Right cardiac atrium (tissue), 5 donors: Measurements from ENCODE around the gene NTRK2. TPM values are rescaled to one million over a fixed set of nuclear protein-coding genes. Genes with fewer than 3 reads are reported as not detected.

ENCODE experiments used
- ATAC-seq, 2 donors: fragments of 200-7000 bp; cut with Tn5 transposase; one replicate each; pipeline versions ENCODE4 v1.8.0 to v1.9.1; 2020; ENCODE audit warnings: moderate library complexity in 2 of 2, mild to moderate bottlenecking in 1 of 2
- DNase-seq, 3 donors: peaks; one replicate each; pipeline ENCODE4 v3.0.0-alpha.2; 2020
- H3K27ac ChIP-seq: one replicate; pipeline ENCODE4 v1.5.1; 2013; ENCODE audit warnings: mild to moderate bottlenecking, low read length, control low read depth, moderate library complexity
- H3K27me3 ChIP-seq: one replicate; pipeline ENCODE4 v1.6.1; 2013; ENCODE audit not compliant: control insufficient read depth, insufficient read depth
- H3K4me1 ChIP-seq: one replicate; pipeline ENCODE4 v1.6.1; 2013; ENCODE audit warnings: low read length; ENCODE audit not compliant: control insufficient read depth, insufficient read depth
- H3K4me3 ChIP-seq: one replicate; pipeline ENCODE4 v1.5.1; 2013; ENCODE audit warnings: low read length, control low read depth
- H3K9me3 ChIP-seq: one replicate; pipeline ENCODE4 v1.6.1; 2013; ENCODE audit warnings: low read length; ENCODE audit not compliant: control insufficient read depth
- WGBS: extraction: QIAGEN DNeasy Blood & Tissue Kit; methylation state at CpG from one replicate; pipeline ENCODE4 v1.1.7; 2013; 5-methylcytosine and 5-hydroxymethylcytosine counted together
- intact Hi-C, 4 donors: fragments of 100-400 bp; cut with DNase I; formaldehyde crosslinking; loops; one replicate each; pipeline versions ENCODE4 v1.11.0 to v1.14.0; 2022 to 2023
- polyA plus RNA-seq: library from polyadenylated mRNA; stranded (reverse); fragments of 200-250 nt; gene quantifications from one replicate; pipeline ENCODE4 v1.2.3, GENCODE V29; 2013
- total RNA-seq, 4 donors: library from RNA; stranded (reverse); fragmentation: NEBNext Ultra II Directional; extraction: Animal tissue kit (Norgen Biotek cat#: 25700); gene quantifications; one replicate each; pipeline ENCODE4 v1.2.1, GENCODE V29; 2021
- donor health status: healthy with polysubstance abuse.
- donor health status: DM: no; HTN: yes; CAD: no.
- donor health status: DM: no; HTN: no; CAD: no.
- donor health status: DM: no; HTN: yes; CAD: no; lungs with severe emphysema.
- donor health status: DM: yes; HTN: yes; CAD: no.

The NTRK2 gene
- total and polyA plus RNA-seq, 5 donors: 9.6 to 55.3 (median 34.7) TPM

DNA sequence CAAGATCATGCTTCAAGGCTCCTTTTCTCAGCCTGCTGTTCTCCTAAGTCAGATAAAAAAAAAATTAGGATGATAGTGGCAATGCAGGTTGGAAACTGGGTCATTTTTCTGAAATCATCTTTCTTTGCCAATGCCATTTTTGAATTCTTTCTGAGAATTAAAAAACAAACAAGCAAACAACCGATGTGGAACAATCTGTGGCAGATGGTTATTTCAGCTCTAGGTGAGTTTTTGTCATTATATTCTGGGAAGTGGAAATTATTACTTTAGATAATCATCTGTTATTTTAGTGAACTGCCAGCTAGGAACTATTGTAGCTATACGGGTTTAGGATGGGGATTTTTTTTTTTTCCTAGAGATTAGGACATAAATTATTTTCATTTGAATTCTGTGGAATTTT, 129.7 kb downstream of the NTRK2 start:
- 52% methylated on average over 2 of the region's 2 CpGs for WGBS
- Histone ChIP-seq H3K4me3 (no peak overlapping the region), H3K9me3 (no peaks in the 10 kb centered on the region), H3K27me3 (no peaks in the 10 kb centered on the region), H3K27ac (no peak overlapping the region), H3K4me1 (peaks cover 1% of the 10 kb centered on the region)
- intact Hi-C loops: no loop called here
- DNase-seq (no peak), ATAC-seq (no peak)

DNA sequence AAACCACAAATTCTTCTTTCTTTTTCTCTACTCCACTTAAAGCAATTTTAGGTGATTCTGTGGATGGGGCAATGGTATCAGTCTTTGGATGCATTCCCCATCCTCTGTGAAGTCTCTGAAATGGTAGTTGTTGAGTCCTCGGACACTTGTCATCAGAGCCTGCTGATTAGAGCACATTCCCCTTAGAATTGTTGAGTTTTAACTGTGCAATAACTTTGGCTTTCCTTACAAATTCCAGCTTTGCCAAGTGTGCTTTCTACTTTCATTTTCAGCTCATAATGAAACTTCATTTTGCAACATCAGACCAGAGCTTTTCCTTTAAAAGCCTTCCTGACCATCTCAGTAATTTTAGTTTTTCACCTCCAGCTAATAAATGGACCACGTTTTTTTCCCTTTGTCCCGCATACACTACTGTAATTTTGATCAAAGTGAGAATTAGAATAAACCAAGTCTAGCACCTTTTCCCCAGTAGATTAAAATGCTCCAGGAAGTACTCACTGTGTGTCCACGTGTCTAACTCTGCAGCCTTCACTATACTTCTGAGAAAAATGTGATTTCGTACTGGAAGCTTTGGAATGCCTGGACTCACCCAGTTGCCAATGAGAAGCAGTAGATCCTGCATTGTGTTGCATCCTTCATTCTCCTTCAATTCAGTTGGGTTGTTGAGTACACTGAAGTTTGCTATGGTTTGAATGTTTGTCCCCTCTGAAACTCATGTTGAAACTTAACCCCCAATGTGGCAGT, 135.6 kb downstream of the NTRK2 start:
- H3K27me3 ChIP-seq: no peaks in the 10 kb centered on the region
- H3K9me3 ChIP-seq: no peaks in the 10 kb centered on the region
- intact Hi-C loops: no loop called here
- H3K4me3 ChIP-seq: no peak overlapping the region
- H3K27ac ChIP-seq: no peak overlapping the region
- peaks cover 1% of the 10 kb centered on the region for H3K4me1 ChIP-seq
- 44% methylated on average over 5 of the region's 5 CpGs for WGBS
- ATAC-seq (peak; percentile 70 to 85), DNase-seq (no peak)

DNA sequence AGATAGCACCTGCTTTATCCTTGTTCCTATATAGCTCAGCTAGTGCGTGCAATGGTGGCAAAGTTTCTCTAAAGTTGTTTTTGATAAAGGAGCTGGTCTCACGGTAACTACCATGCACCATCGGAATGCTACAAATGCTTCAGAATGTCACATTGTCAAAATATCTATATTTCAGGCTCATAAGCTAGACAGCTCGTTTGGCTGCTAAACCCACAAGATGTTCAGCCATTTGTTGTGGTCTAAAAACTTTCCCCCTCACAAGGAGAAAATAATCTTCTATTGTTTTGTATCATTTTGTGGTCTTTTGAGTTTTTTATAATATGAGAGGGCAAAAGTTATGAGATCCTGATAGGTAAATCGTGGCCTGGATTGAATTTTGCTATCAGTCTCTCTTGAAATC, 137.9 kb downstream of the NTRK2 start:
- 90% methylated on average over 5 of the region's 5 CpGs for WGBS
- no peak for DNase-seq
- Histone ChIP-seq H3K9me3 (no peaks in the 10 kb centered on the region), H3K4me1 (peaks cover 3% of the 10 kb centered on the region), H3K4me3 (no peak overlapping the region), H3K27me3 (no peaks in the 10 kb centered on the region), H3K27ac (no peak overlapping the region)
- intact Hi-C loops: no loop called here
- ATAC-seq: no peak

DNA sequence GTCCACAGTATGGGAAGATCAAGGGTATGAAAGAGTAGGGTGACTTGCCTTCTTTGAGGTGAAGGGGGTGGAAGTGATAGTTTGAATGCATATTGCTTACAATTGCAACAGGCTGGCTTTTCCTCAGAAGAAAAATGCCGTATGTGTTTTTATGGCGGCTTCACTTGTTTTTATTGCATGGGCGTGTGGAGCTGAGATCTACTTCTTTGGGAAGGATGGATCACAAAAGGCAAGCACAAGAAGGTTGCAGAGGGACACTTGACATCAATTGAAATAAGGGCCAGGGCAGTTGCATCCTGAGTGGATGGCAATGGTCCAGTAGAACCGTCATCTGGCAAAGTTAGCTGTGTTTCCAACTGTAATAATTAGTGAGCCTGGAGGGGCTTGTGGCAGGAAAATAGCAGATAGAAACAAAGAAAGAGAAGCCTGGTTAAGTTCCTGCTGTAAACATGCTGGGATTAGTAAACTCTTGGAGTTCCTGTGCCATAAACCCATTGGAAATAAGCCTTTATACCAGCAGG, 138.4 kb downstream of the NTRK2 start:
- H3K9me3 ChIP-seq: no peaks in the 10 kb centered on the region
- ATAC-seq: no peak
- no peaks in the 10 kb centered on the region for H3K27me3 ChIP-seq
- H3K4me3 ChIP-seq: no peak overlapping the region
- no peak overlapping the region for H3K27ac ChIP-seq
- H3K4me1 ChIP-seq: peaks cover 3% of the 10 kb centered on the region
- DNase-seq: no peak
- intact Hi-C loops: loop anchor here in 1 of 4 donors (2.0 kb wide), 1 partner anchor 15 kb away; no protein-coding TSS in a partner anchor
- 75% methylated on average over 4 of the region's 4 CpGs for WGBS

DNA sequence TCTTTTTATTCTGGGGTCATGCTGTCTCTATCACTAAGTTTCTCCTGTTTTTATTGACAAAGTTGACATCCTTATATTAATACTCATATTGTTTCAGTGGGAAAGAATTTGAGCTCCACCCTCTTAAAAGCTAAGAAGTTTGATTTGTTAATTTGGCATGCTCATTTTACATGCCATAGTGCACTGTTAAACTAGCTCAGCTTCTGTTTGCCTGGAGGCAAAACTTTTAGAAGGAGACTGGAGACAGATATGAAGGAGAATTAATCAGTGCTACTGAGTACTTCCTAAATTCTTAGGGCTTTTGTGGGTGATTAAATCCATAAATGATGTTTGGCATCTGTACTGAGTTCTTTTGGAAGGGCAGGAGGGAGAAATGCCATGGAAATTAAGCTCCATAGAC, 138.9 kb downstream of the NTRK2 start:
- no peak for ATAC-seq
- no peak overlapping the region for H3K4me3 ChIP-seq
- intact Hi-C loops: loop anchor here in 1 of 4 donors (2.0 kb wide), 1 partner anchor 14 kb away; no protein-coding TSS in a partner anchor

DNA sequence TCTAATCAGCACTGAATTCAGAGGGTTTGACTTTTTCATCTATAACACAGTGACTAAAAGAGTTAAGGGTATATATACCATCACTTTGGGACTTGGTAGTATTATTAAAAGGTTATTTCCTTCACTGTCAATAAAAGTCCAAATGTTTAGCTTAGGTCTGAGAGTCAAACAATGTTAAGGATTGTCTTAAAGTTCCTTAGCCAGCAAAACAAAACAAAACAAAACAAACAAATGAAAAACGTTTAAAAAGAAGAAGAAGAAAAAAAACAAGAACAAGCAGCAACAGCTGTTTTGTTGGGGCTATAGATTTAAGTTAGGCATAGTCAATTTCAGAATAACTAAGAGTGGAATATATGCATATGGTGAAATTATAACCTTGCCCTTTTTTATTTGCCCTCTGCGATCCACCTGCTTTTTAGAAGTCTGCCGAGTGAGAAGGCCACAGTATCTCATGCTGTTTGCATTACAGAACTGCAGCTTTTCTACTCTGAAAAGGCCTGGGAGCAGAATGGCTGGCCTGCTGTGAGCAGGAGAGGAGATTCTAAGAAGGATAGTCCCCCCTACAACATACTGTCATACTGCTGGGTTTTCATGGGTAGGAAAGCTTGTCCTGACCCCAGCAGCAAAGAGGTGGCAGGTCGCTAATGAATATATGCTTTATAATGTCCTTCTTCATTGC, 141.7 kb downstream of the NTRK2 start:
- no peak for ATAC-seq
- Histone ChIP-seq H3K27me3 (no peaks in the 10 kb centered on the region), H3K27ac (no peak overlapping the region), H3K4me3 (no peak overlapping the region), H3K9me3 (no peaks in the 10 kb centered on the region), H3K4me1 (peaks cover 3% of the 10 kb centered on the region)
- DNase-seq: no peak
- intact Hi-C loops: no loop called here
- 65% methylated on average over 4 of the region's 4 CpGs for WGBS

More for the DNA sequence above, 138.9 kb downstream of the NTRK2 start:
- Histone ChIP-seq H3K4me1 (peaks cover 3% of the 10 kb centered on the region), H3K27ac (no peak overlapping the region), H3K27me3 (no peaks in the 10 kb centered on the region), H3K9me3 (no peaks in the 10 kb centered on the region)
- no peak for DNase-seq

DNA sequence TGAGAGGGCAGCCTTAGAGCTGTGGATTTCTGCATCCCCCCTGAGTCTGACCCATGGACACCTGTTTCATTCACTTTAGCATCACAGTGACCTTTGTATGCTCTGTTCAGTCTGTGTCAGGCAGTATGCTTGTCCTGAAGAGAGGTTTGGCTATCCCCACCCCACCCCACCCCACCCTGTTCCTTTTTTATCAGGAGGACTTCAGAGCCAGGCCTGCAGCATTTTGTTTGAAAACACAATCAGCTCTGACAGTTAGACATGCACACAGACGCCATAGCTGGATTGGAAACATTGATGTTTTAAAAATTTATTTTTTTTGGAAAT, 142.2 kb downstream of the NTRK2 start:
- H3K9me3 ChIP-seq: no peaks in the 10 kb centered on the region
- H3K27ac ChIP-seq: no peak overlapping the region
- intact Hi-C loops: no loop called here
- no peak overlapping the region for H3K4me3 ChIP-seq
- no peaks in the 10 kb centered on the region for H3K27me3 ChIP-seq
- no peak for DNase-seq
- peaks cover 3% of the 10 kb centered on the region for H3K4me1 ChIP-seq
- ATAC-seq: peak in 1 of 2 donors; percentile 33
- WGBS: 33% methylated on average over 1 of the region's 1 CpG

DNA sequence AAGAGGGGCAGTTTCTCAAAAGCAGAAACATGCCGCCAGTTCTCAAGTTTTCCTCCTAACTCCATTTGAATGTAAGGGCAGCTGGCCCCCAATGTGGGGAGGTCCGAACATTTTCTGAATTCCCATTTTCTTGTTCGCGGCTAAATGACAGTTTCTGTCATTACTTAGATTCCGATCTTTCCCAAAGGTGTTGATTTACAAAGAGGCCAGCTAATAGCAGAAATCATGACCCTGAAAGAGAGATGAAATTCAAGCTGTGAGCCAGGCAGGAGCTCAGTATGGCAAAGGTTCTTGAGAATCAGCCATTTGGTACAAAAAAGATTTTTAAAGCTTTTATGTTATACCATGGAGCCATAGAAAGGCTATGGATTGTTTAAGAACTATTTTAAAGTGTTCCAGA, 142.8 kb downstream of the NTRK2 start:
- intact Hi-C loops: no loop called here
- Histone ChIP-seq H3K4me1 (peaks cover 3% of the 10 kb centered on the region), H3K27ac (no peak overlapping the region), H3K9me3 (no peaks in the 10 kb centered on the region), H3K27me3 (no peaks in the 10 kb centered on the region), H3K4me3 (no peak overlapping the region)
- 92% methylated on average over 5 of the region's 5 CpGs for WGBS
- DNase-seq (no peak), ATAC-seq (no peak)

DNA sequence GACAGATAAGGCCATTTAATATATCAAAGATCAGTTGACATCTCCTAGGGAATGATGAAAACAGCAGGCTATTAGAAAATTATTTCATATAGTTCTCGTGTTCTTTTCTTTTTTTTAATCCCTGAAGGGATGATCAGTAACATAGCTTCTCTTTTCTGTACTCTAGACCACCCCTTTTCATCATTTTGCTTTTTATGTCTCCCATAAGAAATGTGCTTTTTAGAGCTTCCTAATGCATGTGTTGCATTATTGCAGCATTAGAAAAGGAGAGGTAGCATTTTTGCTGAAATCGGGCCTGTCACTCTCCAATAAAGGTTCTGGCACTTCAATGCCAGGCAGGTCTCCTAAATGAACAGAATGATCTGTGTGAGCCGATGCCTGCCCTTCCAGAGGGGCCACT, 143.3 kb downstream of the NTRK2 start:
- no peaks in the 10 kb centered on the region for H3K27me3 ChIP-seq
- intact Hi-C loops: no loop called here
- 67% methylated on average over 3 of the region's 3 CpGs for WGBS
- H3K27ac ChIP-seq: no peak overlapping the region
- ATAC-seq: no peak
- H3K4me1 ChIP-seq: peaks cover 3% of the 10 kb centered on the region
- no peaks in the 10 kb centered on the region for H3K9me3 ChIP-seq
- DNase-seq: no peak
- H3K4me3 ChIP-seq: no peak overlapping the region

DNA sequence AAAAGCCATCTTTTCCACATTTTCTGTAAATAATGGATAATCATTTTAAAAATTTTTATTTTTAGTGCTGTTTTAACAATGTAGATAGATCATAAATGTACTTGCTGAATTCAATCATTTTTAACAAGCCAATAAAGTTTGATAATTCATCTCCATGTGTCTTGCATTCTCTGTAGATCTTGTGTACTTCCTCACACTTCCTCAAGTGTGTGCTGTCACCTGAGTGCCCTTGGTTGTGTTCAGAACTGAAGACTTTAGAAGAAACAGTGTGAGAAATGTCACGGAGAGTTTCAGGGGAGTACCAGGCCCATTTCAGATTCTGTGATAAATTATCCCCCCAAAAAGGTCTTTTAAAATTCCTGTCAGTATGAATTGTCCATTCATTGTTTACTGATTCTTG, 146.0 kb downstream of the NTRK2 start:
- intact Hi-C loops: no loop called here
- Histone ChIP-seq H3K27me3 (no peaks in the 10 kb centered on the region), H3K27ac (no peak overlapping the region), H3K4me3 (no peak overlapping the region), H3K4me1 (peaks cover 3% of the 10 kb centered on the region), H3K9me3 (no peaks in the 10 kb centered on the region)
- WGBS: 97% methylated on average over 1 of the region's 1 CpG
- ATAC-seq (no peak), DNase-seq (no peak)

DNA sequence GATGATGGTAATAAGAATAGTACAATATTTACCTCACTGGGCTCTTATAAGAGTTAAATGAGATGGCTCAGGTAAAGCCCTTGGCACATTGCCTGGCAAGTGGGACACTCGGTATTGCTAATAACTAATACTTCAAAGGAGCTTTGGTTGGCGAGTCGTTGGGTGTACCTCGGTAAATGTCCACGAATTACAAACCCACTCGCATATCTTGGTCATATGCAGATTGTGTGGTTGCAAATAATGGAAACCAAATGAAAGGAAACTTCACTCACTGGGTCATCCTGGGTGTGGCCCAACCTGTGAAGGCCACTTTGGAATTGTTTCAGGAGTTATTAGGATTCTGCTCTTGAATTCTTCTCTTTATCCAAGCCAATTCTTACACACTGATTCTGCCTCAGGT, 147.5 kb downstream of the NTRK2 start:
- no peak for ATAC-seq

More for the DNA sequence above, 147.5 kb downstream of the NTRK2 start:
- intact Hi-C loops: no loop called here
- Histone ChIP-seq H3K27me3 (no peaks in the 10 kb centered on the region), H3K4me1 (no peaks in the 10 kb centered on the region), H3K4me3 (no peak overlapping the region), H3K27ac (no peak overlapping the region), H3K9me3 (no peaks in the 10 kb centered on the region)
- 97% methylated on average over 6 of the region's 6 CpGs for WGBS
- no peak for DNase-seq
